GM18508 (cell line): ENCODE measurements around the gene PNKD.
"Not testable (repeated sequence)": the region's sequence is repeated elsewhere in the genome, so short reads cannot be mapped to it uniquely, and the experiment has no call there.

ENCODE experiments used
- ATAC-seq: cut with Tn5 transposase; IDR thresholded peaks from one replicate; pipeline ENCODE4 v1.9.1; 2021; ENCODE audit warnings: moderate number of reproducible peaks; ENCODE audit not compliant: insufficient read depth, unreplicated experiment

The PNKD gene

GRCh38 chr2:218290316-218291261, 20.3 kb downstream of the PNKD start:
- peak; percentile 29 for ATAC-seq

GRCh38 chr2:218291318-218292047, 21.2 kb downstream of the PNKD start:
- no peak for ATAC-seq

GRCh38 chr2:218292048-218293014, 22.0 kb downstream of the PNKD start, which contains the start of gene TMBIM1:
Gene TMBIM1, minus strand, starts transcription at chr2:218292503. Its CDS starts 10,362 bp downstream, at chr2:218282141.
- ATAC-seq: no peak

GRCh38 chr2:218293715-218294429, 23.6 kb downstream of the PNKD start:
- no peak for ATAC-seq

GRCh38 chr2:218294430-218295022, 24.2 kb downstream of the PNKD start:
- ATAC-seq: no peak

- ATAC-seq: no peak
Measured at GRCh38 chr2:218295029-218295428, 24.7 kb downstream of the PNKD start.

GRCh38 chr2:218296200-218296599, 25.9 kb downstream of the PNKD start:
- no peak for ATAC-seq

GRCh38 chr2:218296847-218297246, 26.5 kb downstream of the PNKD start:
- no peak for ATAC-seq

GRCh38 chr2:218298314-218298875, 28.1 kb downstream of the PNKD start:
- ATAC-seq: no peak

GRCh38 chr2:218300141-218300540, 29.8 kb downstream of the PNKD start:
- no peak for ATAC-seq

- ATAC-seq: no peak
Measured at GRCh38 chr2:218301176-218301819, 31.0 kb downstream of the PNKD start.

- no peak for ATAC-seq
Measured at GRCh38 chr2:218305383-218305782, 35.1 kb downstream of the PNKD start.

GRCh38 chr2:218306184-218306920, 36.0 kb downstream of the PNKD start:
- no peak for ATAC-seq

GRCh38 chr2:218307415-218308090, 37.2 kb downstream of the PNKD start:
- ATAC-seq: no peak

- no peak for ATAC-seq
Measured at GRCh38 chr2:218310853-218311540, 40.7 kb downstream of the PNKD start.

GRCh38 chr2:218311541-218312266, 41.4 kb downstream of the PNKD start:
- ATAC-seq: not testable (repeated sequence)
